ENCODE data around the gene HRH1. TPM values are rescaled to one million over a fixed set of nuclear protein-coding genes. Genes with fewer than 3 reads are reported as not detected.

Gene HRH1
- total and polyA plus RNA-seq, 2 donors (not counting 3 experiments of a cell fraction or from before 2014, with no cell fraction given) = 16.2 to 21.2 TPM

DNA sequence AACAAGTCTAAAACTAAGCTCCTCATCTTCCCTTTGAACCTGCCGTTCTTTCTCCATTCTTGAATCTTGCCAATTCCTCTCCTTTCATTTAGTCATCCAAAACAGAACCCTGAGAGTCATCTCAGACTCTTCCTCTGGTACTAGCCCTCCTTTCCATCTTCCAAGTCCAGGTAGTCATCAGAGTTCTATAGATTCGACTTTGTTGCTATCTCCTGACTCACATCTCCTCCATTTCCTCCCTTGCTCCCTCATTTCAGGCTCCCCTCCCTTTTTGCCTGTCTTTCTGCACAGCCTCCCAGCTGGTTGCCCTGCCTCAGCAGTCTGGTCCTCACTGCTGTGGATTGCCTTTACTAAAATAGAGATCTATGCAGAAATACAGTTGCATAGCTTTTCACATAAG is 122.6 kb downstream of the HRH1 start:
- BruUV-seq (replicated peaks) = no TSS peak
- no peaks in the 10 kb centered on the region for H3K9me1 ChIP-seq (replicated peaks; ENCODE audit: control insufficient read depth, extremely low read depth, insufficient read depth, low read length)
- H2AFZ ChIP-seq (ENCODE audit: low read depth, low read length) = no peak overlapping the region
- H3K4me3 ChIP-seq (replicated peaks in 1 of 3; ENCODE audit: insufficient read depth in 1 of 3, low read depth in 1 of 3, low read length in 3 of 3) = no peak overlapping the region
- ChIA-PET POLR2A (no interaction called here), CTCF (interaction anchor here (5.6 kb wide), 1 partner anchor 11 kb away, joined by 35 read pairs; no protein-coding TSS in a partner anchor)
- H4K20me1 ChIP-seq (replicated peaks; ENCODE audit: control insufficient read depth, extremely low read depth, insufficient read depth, low read length) = no peaks in the 10 kb centered on the region
- FAIRE-seq (no peak), DNase-seq (ENCODE audit: low read depth, low spot score) (no peak)
- no peak overlapping the region for H3K27ac ChIP-seq (ENCODE audit: insufficient read depth, low read depth, low read length)
- intact Hi-C loops (cut with micrococcal nuclease) (no loop called here), dilution Hi-C loops (cut with MboI; ENCODE audit: extremely low pct_ligation_motif_present, low sequenced_read_pairs) (no loop called here)
- no peak overlapping the region for H3K9ac ChIP-seq (replicated peaks; ENCODE audit: extremely low read depth, insufficient read depth, low read length)
- no peak for TF ChIP-seq GATA2 (IDR thresholded peaks at IDR 0.05; ENCODE audit: insufficient read depth, insufficient read length, low read depth, low read length)
- H3K36me3 ChIP-seq (ENCODE audit: control insufficient read depth in 2 of 2, extremely low read depth in 1 of 2, insufficient read depth in 2 of 2, low read length in 2 of 2) = peaks cover 0 to 5% of the 10 kb centered on the region in 2 experiments
- peaks cover 54% of the 10 kb centered on the region for H3K79me2 ChIP-seq (ENCODE audit: control insufficient read depth, insufficient read depth, low read length)
- no peaks in the 10 kb centered on the region for H3K9me3 ChIP-seq (replicated peaks; ENCODE audit: control insufficient read depth, insufficient read depth, low read length)
- H3K4me1 ChIP-seq (ENCODE audit: control insufficient read depth, extremely low read depth, insufficient read depth, low read length) = peaks cover 22% of the 10 kb centered on the region
- H3K4me2 ChIP-seq (ENCODE audit: insufficient read depth, low read length) = no peak overlapping the region
- no peaks in the 10 kb centered on the region for H3K27me3 ChIP-seq (ENCODE audit: control insufficient read depth in 2 of 2, insufficient read depth in 2 of 2, low read length in 2 of 2)

DNA sequence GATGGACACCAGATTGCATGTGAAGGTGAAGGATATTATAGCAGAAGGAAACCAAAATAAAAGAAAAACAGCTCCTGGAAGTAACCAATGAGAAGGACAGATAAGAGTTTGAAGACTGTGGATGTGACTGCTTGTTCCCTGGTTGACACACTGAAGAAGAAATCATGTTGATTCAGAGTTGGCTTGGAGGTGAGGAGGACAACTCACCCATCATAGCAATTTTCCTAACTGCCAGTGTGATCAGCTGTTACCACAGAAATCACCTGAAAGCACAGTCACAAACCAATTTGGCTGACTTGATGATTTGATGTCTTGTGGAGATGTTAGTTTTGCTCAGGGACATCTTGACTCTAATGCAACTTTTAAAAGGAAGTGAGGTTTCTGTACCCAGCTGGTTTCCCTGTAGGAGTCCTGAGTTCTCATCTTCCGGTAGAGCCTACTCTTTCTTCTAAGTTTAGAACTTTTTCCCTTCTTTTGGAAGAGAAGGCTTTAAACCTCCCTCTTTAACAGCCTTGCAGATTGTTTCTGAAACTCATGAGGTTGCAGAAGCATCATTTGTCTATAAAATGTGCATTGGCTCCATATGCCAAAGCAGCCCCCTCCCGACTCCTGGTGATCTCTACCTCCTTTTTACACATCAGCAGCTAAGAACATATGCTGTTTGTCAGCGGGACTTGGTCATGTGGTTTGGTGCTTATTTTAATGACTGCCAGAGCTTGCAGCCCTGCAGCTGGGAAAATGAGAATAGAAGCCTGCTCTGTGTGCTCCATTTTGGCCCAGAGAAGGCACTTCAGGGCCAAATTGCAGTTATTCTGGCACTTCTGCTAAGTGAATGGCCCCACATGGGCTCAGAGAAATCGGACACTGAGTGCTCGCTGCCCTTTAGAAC is 128.2 kb downstream of the HRH1 start:
- no peak overlapping the region for H3K27ac ChIP-seq (ENCODE audit: insufficient read depth, low read depth, low read length)
- ChIA-PET POLR2A (no interaction called here), CTCF (interaction anchor here (1.5 kb wide), 1 partner anchor 127 kb away, joined by 4 read pairs; no protein-coding TSS in a partner anchor)
- intact Hi-C loops (cut with micrococcal nuclease) (no loop called here), dilution Hi-C loops (cut with MboI; ENCODE audit: extremely low pct_ligation_motif_present, low sequenced_read_pairs) (no loop called here)
- H3K9me1 ChIP-seq (replicated peaks; ENCODE audit: control insufficient read depth, extremely low read depth, insufficient read depth, low read length) = no peaks in the 10 kb centered on the region
- H3K9me3 ChIP-seq (replicated peaks; ENCODE audit: control insufficient read depth, insufficient read depth, low read length) = no peaks in the 10 kb centered on the region
- peaks cover 18% of the 10 kb centered on the region for H3K4me1 ChIP-seq (ENCODE audit: control insufficient read depth, extremely low read depth, insufficient read depth, low read length)
- no peak overlapping the region for H3K4me2 ChIP-seq (ENCODE audit: insufficient read depth, low read length)
- H3K27me3 ChIP-seq (ENCODE audit: control insufficient read depth in 2 of 2, insufficient read depth in 2 of 2, low read length in 2 of 2) = no peaks in the 10 kb centered on the region
- no peaks in the 10 kb centered on the region for H4K20me1 ChIP-seq (replicated peaks; ENCODE audit: control insufficient read depth, extremely low read depth, insufficient read depth, low read length)
- DNase-seq (ENCODE audit: low read depth, low spot score) (no peak), FAIRE-seq (no peak)
- no peak overlapping the region for H3K9ac ChIP-seq (replicated peaks; ENCODE audit: extremely low read depth, insufficient read depth, low read length)
- TF ChIP-seq FOS (IDR thresholded peaks at IDR 0.05; ENCODE audit: borderline replicate concordance, insufficient read depth, low read length) (no peak), MAX (IDR thresholded peaks at IDR 0.05; ENCODE audit: insufficient read depth, insufficient read length) (no peak), JUN (IDR thresholded peaks at IDR 0.05; ENCODE audit: borderline replicate concordance, insufficient read depth, insufficient read length, low read depth) (no peak), CTCF (IDR thresholded peaks at IDR 0.05; ENCODE audit: extremely low read depth in 1 of 2, insufficient read depth in 1 of 2, low read depth in 1 of 2, low read length in 2 of 2) (no peak), MYC (IDR thresholded peaks at IDR 0.05; ENCODE audit: low read depth, low read length) (no peak), POLR2AphosphoS5 (IDR thresholded peaks at IDR 0.05; ENCODE audit: insufficient read depth, low read depth, low read length) (no peak), POLR2A (IDR thresholded peaks at IDR 0.05; ENCODE audit: low read depth, low read length) (no peak), GATA2 (IDR thresholded peaks at IDR 0.05; ENCODE audit: insufficient read depth, insufficient read length, low read depth, low read length) (no peak), EZH2 (IDR thresholded peaks at IDR 0.05; ENCODE audit: borderline replicate concordance, low read depth, low read length, severe bottlenecking) (no peak)
- H3K36me3 ChIP-seq (ENCODE audit: control insufficient read depth in 2 of 2, extremely low read depth in 1 of 2, insufficient read depth in 2 of 2, low read length in 2 of 2) = peaks cover 0 to 7% of the 10 kb centered on the region in 2 experiments
- H3K4me3 ChIP-seq (replicated peaks in 1 of 3; ENCODE audit: insufficient read depth in 1 of 3, low read depth in 1 of 3, low read length in 3 of 3) = no peak overlapping the region
- no TSS peak for BruUV-seq (replicated peaks)
- H2AFZ ChIP-seq (ENCODE audit: low read depth, low read length) = no peak overlapping the region
- peaks cover 26% of the 10 kb centered on the region for H3K79me2 ChIP-seq (ENCODE audit: control insufficient read depth, insufficient read depth, low read length)
